T-cell (primary cell): Measurements from ENCODE around the gene RELL2. TPM values are rescaled to one million over a fixed set of nuclear protein-coding genes. Genes with fewer than 3 reads are reported as not detected.

Experiments used
- ATAC-seq, 4 experiments: fragments of 200-7000 bp in 3 of 4; fragments of 150-1000 bp in 1 of 4; cut with Tn5 transposase; replicated peaks in 1 of 4; 1 replicate in 3 of 4; 2 replicates in 1 of 4; pipeline ENCODE4 v1.10.0; 2021; ENCODE audit warnings: moderate library complexity in 3 of 4, mild to moderate bottlenecking in 2 of 4, moderate number of reproducible peaks in 1 of 4
- CTCF ChIA-PET, 2 donors: fragments of 300-600 bp; sonication (Branson Sonifier 250); formaldehyde crosslinking; loops; one replicate each; lab custom pipeline; 2022; ENCODE audit warnings: antibody characterized with exemption in 2 of 2; lab: Charles Lee
- POLR2A ChIA-PET, 2 donors: fragments of 300-600 bp; sonication (Branson Sonifier 250); formaldehyde crosslinking; loops; one replicate each; lab custom pipeline; 2022; ENCODE audit warnings: antibody characterized with exemption in 2 of 2; lab: Charles Lee
- DNase-seq, 35 experiments: peaks; one replicate each; pipeline versions ENCODE4 v3.0.0 to v3.0.0-alpha.2; 2013 to 2023
- H3K27ac ChIP-seq: one replicate; pipeline ENCODE4 v1.5.1; 2013; ENCODE audit warnings: low read length
- H3K27me3 ChIP-seq, 2 experiments: replicated peaks in 1 of 2; 1 replicate in 1 of 2; 2 replicates in 1 of 2; pipeline versions ENCODE4 v1.6.1 to v1.7.0; 2013; ENCODE audit warnings: low read length in 1 of 2, mixed read lengths in 1 of 2; ENCODE audit not compliant: control insufficient read depth in 2 of 2, insufficient read depth in 2 of 2; ENCODE audit errors: extremely low read depth in 1 of 2
- H3K36me3 ChIP-seq, 2 donors: 1 replicate in 1 of 2; 2 replicates in 1 of 2; pipeline versions ENCODE4 v1.6.1 to v1.7.0; 2013; ENCODE audit warnings: low read length in 1 of 2; ENCODE audit not compliant: control insufficient read depth in 2 of 2, insufficient read depth in 1 of 2; ENCODE audit errors: extremely low read depth in 1 of 2
- H3K4me1 ChIP-seq, 2 experiments: 1 replicate in 1 of 2; 2 replicates in 1 of 2; pipeline versions ENCODE4 v1.6.1 to v1.7.0; 2013; ENCODE audit warnings: low read length in 2 of 2, mixed read lengths in 1 of 2; ENCODE audit not compliant: insufficient read depth in 2 of 2, control insufficient read depth in 1 of 2; ENCODE audit errors: extremely low read depth in 1 of 2
- H3K4me3 ChIP-seq, 2 donors: 1 replicate in 1 of 2; 2 replicates in 1 of 2; pipeline versions ENCODE4 v1.5.1 to v1.7.0; 2013; ENCODE audit warnings: mild to moderate bottlenecking in 2 of 2, low read length in 1 of 2, moderate library complexity in 1 of 2; ENCODE audit not compliant: control insufficient read depth in 1 of 2; ENCODE audit errors: extremely low read depth in 1 of 2
- H3K9me3 ChIP-seq: 2 replicates; pipeline ENCODE4 v1.7.0; 2013
- H3K27ac Mint-ChIP-seq, 2 donors: one replicate each; pipeline ENCODE4 v1.8.0; 2020 to 2021; ENCODE audit warnings: mild to moderate bottlenecking in 2 of 2, mixed read lengths in 2 of 2
- H3K27me3 Mint-ChIP-seq, 2 donors: one replicate each; pipeline ENCODE4 v1.8.0; 2021 to 2022; ENCODE audit warnings: mixed read lengths in 2 of 2
- H3K36me3 Mint-ChIP-seq: one replicate; pipeline ENCODE4 v1.8.0; 2021; ENCODE audit warnings: mixed read lengths
- H3K4me1 Mint-ChIP-seq, 3 donors: one replicate each; pipeline ENCODE4 v1.8.0; 2020 to 2022; ENCODE audit warnings: mixed read lengths in 3 of 3, mild to moderate bottlenecking in 1 of 3
- H3K4me3 Mint-ChIP-seq, 3 donors: one replicate each; pipeline ENCODE4 v1.8.0; 2020 to 2022; ENCODE audit warnings: mild to moderate bottlenecking in 3 of 3, mixed read lengths in 3 of 3, moderate library complexity in 3 of 3
- H3K9me3 Mint-ChIP-seq, 3 donors: one replicate each; pipeline ENCODE4 v1.8.0; 2020 to 2022; ENCODE audit warnings: mixed read lengths in 3 of 3
- WGBS: methylation state at CpG from one replicate; pipeline ENCODE4 v1.1.5; 2013; ENCODE audit warnings: missing lambda C conversion rate; ENCODE audit not compliant: insufficient coverage; 5-methylcytosine and 5-hydroxymethylcytosine counted together
- total RNA-seq, 35 experiments: library from RNA in 6 of 35; stranded (reverse) in 6 of 35; fragments of 120-200 nt in 1 of 35; gene quantifications; one replicate each; pipeline versions ENCODE4 v1.2.1 to v1.2.4 and lab custom pipeline; 2013 to 2026

RELL2 gene
- total RNA-seq, 5 donors from 2014 or later (not counting 1 experiment from before 2014, with no cell fraction given), result 15.3 to 30.7 (median 26.0) TPM

- DNase-seq (no peak), ATAC-seq (no peak)
- Histone ChIP-seq H3K4me3 (peak overlapping the region; percentile 54 to 80), H3K9me3 (no peaks in the 10 kb centered on the region), H3K27ac (peak overlapping the region; percentile 78), H3K36me3 (peaks cover 0 to 17% of the 10 kb centered on the region in 2 donors), H3K4me1 (peaks cover 3 to 31% of the 10 kb centered on the region in 2 experiments), H3K27me3 (peaks cover 0 to 9% of the 10 kb centered on the region in 2 experiments)
- Mint-ChIP-seq H3K36me3 (peaks cover 18% of the 10 kb centered on the region), H3K27me3 (no peaks in the 10 kb centered on the region), H3K4me1 (peaks cover 30 to 50% (median 46%) of the 10 kb centered on the region in 3 donors), H3K9me3 (no peaks in the 10 kb centered on the region), H3K4me3 (peak overlapping the region; percentile 86 to 93 (median 91)), H3K27ac (peak overlapping the region; percentile 94 to 97)
- 68% methylated on average over 9 of the region's 9 CpGs for WGBS
- ChIA-PET CTCF (interaction anchor here in 1 of 2 donors (1.0 to 2.1 kb wide), 5 partner anchors 15 to 88 kb away, joined by 3 to 16 read pairs (median 5); partner anchors contain the start of genes DIAPH1, HDAC3 and RELL2), POLR2A (interaction anchor here (0.6 to 1.4 kb wide), 4 partner anchors 26 to 312 kb away, joined by 3 to 7 read pairs (median 4); no protein-coding TSS in a partner anchor)
Observed at GRCh38 chr5:141651728-141652105, 14.9 kb downstream of the RELL2 start.

- ChIA-PET POLR2A (interaction anchor here in 1 of 2 donors (0.7 kb wide), 1 partner anchor 158 kb away, joined by 8 read pairs; no protein-coding TSS in a partner anchor), CTCF (no interaction called here)
- Mint-ChIP-seq H3K4me1 (peaks cover 24 to 37% (median 34%) of the 10 kb centered on the region in 3 donors), H3K9me3 (no peaks in the 10 kb centered on the region), H3K27ac (no peak overlapping the region), H3K4me3 (no peak overlapping the region), H3K27me3 (peaks cover 0 to 3% of the 10 kb centered on the region in 2 donors), H3K36me3 (peaks cover 14% of the 10 kb centered on the region)
- DNase-seq, result no peak
- Histone ChIP-seq H3K9me3 (no peaks in the 10 kb centered on the region), H3K4me1 (peaks cover 3 to 27% of the 10 kb centered on the region in 2 experiments), H3K27me3 (peaks cover 0 to 9% of the 10 kb centered on the region in 2 experiments), H3K4me3 (no peak overlapping the region), H3K36me3 (no peaks in the 10 kb centered on the region), H3K27ac (no peak overlapping the region)
- no CpG with 5 or more reads among the region's 2 CpGs for WGBS
- no peak for ATAC-seq
Observed at GRCh38 chr5:141654298-141654697, 17.5 kb downstream of the RELL2 start.

GRCh38 chr5:141655020-141655419 lies 18.2 kb downstream of the RELL2 start:
- Mint-ChIP-seq H3K4me1 (peaks cover 19 to 30% (median 27%) of the 10 kb centered on the region in 3 donors), H3K27me3 (peaks cover 0 to 3% of the 10 kb centered on the region in 2 donors), H3K4me3 (no peak overlapping the region), H3K27ac (no peak overlapping the region), H3K9me3 (no peaks in the 10 kb centered on the region), H3K36me3 (peaks cover 14% of the 10 kb centered on the region)
- H3K9me3 ChIP-seq, result no peaks in the 10 kb centered on the region
- DNase-seq (no peak), ATAC-seq (no peak)
- no peaks in the 10 kb centered on the region for H3K36me3 ChIP-seq
- no peak overlapping the region for H3K27ac ChIP-seq
- H3K27me3 ChIP-seq, result peaks cover 0 to 9% of the 10 kb centered on the region in 2 experiments
- WGBS, result 90% methylated on average over 3 of the region's 7 CpGs
- no peak overlapping the region for H3K4me3 ChIP-seq
- peaks cover 3 to 22% of the 10 kb centered on the region in 2 experiments for H3K4me1 ChIP-seq
- ChIA-PET CTCF (interaction anchor here in 1 of 2 donors (1.6 kb wide), 1 partner anchor 14 kb away, joined by 6 read pairs; no protein-coding TSS in a partner anchor), POLR2A (interaction anchor here in 1 of 2 donors (0.7 kb wide), 1 partner anchor 159 kb away, joined by 8 read pairs; no protein-coding TSS in a partner anchor)

- Mint-ChIP-seq H3K4me3 (no peak overlapping the region), H3K27me3 (peaks cover 0 to 3% of the 10 kb centered on the region in 2 donors), H3K4me1 (peaks cover 11 to 16% (median 16%) of the 10 kb centered on the region in 3 donors), H3K9me3 (no peaks in the 10 kb centered on the region), H3K27ac (no peak overlapping the region), H3K36me3 (peaks cover 14% of the 10 kb centered on the region)
- Histone ChIP-seq H3K9me3 (no peaks in the 10 kb centered on the region), H3K4me3 (no peak overlapping the region), H3K27me3 (peaks cover 0 to 9% of the 10 kb centered on the region in 2 experiments), H3K36me3 (no peaks in the 10 kb centered on the region), H3K4me1 (peaks cover 0 to 10% of the 10 kb centered on the region in 2 experiments), H3K27ac (no peak overlapping the region)
- CTCF ChIA-PET, result interaction anchor here in 1 of 2 donors (1.6 kb wide), 1 partner anchor 13 kb away, joined by 6 read pairs; no protein-coding TSS in a partner anchor
- no peak for ATAC-seq
- 92% methylated on average over 7 of the region's 9 CpGs for WGBS
- no peak for DNase-seq
- POLR2A ChIA-PET, result no interaction called here
Observed at GRCh38 chr5:141656396-141656795, 19.6 kb downstream of the RELL2 start.

- H3K4me3 Mint-ChIP-seq, result no peak overlapping the region
Observed at GRCh38 chr5:141657404-141657803, 20.6 kb downstream of the RELL2 start.

GRCh38 chr5:141657937-141658545 lies 21.2 kb downstream of the RELL2 start:
- WGBS, result 84% methylated on average over 7 of the region's 8 CpGs
- peaks cover 0 to 3% of the 10 kb centered on the region in 2 donors for H3K27me3 Mint-ChIP-seq
- H3K27ac Mint-ChIP-seq, result no peak overlapping the region
- ATAC-seq (no peak), DNase-seq (no peak)
- no peak overlapping the region for H3K4me3 Mint-ChIP-seq
- POLR2A ChIA-PET, result interaction anchor here in 1 of 2 donors (0.6 kb wide), 1 partner anchor 52 kb away, joined by 3 read pairs; no protein-coding TSS in a partner anchor
- peaks cover 0 to 1% (median under 1%) of the 10 kb centered on the region in 3 donors for H3K4me1 Mint-ChIP-seq
- CTCF ChIA-PET, result no interaction called here
- H3K36me3 ChIP-seq, result no peaks in the 10 kb centered on the region
- peaks cover 14% of the 10 kb centered on the region for H3K36me3 Mint-ChIP-seq
- no peaks in the 10 kb centered on the region for H3K4me1 ChIP-seq
- H3K27ac ChIP-seq, result no peak overlapping the region
- no peaks in the 10 kb centered on the region for H3K9me3 Mint-ChIP-seq
- H3K4me3 ChIP-seq, result no peak overlapping the region
- H3K27me3 ChIP-seq, result peaks cover 0 to 9% of the 10 kb centered on the region in 2 experiments
- no peaks in the 10 kb centered on the region for H3K9me3 ChIP-seq

More at GRCh38 chr5:141657404-141657803, 20.6 kb downstream of the RELL2 start:
- ATAC-seq, result no peak
- Histone ChIP-seq H3K36me3 (no peaks in the 10 kb centered on the region), H3K9me3 (no peaks in the 10 kb centered on the region), H3K4me3 (no peak overlapping the region), H3K27me3 (peaks cover 0 to 9% of the 10 kb centered on the region in 2 experiments), H3K4me1 (peaks cover 0 to under 1% of the 10 kb centered on the region in 2 experiments), H3K27ac (no peak overlapping the region)
- H3K36me3 Mint-ChIP-seq, result peaks cover 14% of the 10 kb centered on the region
- no peaks in the 10 kb centered on the region for H3K9me3 Mint-ChIP-seq
- H3K27ac Mint-ChIP-seq, result no peak overlapping the region
- H3K4me1 Mint-ChIP-seq, result peaks cover 2 to 7% (median 6%) of the 10 kb centered on the region in 3 donors
- CTCF ChIA-PET, result no interaction called here
- DNase-seq, result no peak
- POLR2A ChIA-PET, result no interaction called here
- H3K27me3 Mint-ChIP-seq, result peaks cover 0 to 3% of the 10 kb centered on the region in 2 donors
- WGBS, result 100% methylated on average over 1 of the region's 1 CpG
